ENCODE measurements around the gene LYSMD2. TPM values are rescaled to one million over a fixed set of nuclear protein-coding genes. Genes with fewer than 3 reads are reported as not detected.

Gene LYSMD2
- total RNA-seq, 1 experiment from 2014 or later = 13.1 TPM

DNA sequence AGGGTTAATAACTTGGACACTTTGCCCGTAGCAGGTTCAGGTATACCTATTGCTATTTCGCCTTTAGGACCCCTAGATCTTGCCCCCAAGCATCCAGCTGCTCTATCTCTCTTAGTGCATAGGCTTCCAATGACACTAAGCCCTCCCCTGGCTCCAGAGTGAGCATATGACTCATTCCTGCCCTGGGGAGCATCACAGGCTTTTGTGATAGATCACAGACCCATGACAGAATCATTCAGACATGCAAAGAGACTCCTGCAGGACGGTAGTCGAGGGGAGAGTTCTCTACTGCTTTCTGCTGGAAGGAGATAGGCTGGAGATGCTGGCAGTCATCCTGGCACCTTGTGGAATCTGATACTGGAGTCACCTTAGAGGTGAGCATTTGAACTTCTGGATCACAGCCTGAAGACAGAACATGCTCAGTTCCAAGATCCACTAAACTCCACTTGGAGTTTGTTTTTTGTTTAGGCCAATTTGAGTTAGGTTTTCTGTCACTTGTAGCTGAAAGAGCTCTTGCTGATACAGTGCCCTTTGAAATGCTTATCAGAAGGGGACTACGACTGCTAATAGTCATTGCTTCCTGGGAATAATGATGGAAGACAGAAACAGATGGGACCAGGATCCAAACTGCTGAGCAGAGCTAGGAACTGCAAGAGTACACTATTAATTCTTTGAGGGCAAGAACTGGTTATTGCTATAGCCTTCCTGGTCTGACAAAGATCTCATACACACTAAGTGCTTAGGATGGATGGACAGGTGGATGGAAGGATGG lies 11.0 kb downstream of the LYSMD2 start:
- peak; percentile 81 for DNase-seq (ENCODE audit: low read depth)
- in situ Hi-C loops (cut with HindIII; ENCODE audit: low pct_unique_long_range_greater_than_20kb, low sequenced_read_pairs) = no loop called here

DNA sequence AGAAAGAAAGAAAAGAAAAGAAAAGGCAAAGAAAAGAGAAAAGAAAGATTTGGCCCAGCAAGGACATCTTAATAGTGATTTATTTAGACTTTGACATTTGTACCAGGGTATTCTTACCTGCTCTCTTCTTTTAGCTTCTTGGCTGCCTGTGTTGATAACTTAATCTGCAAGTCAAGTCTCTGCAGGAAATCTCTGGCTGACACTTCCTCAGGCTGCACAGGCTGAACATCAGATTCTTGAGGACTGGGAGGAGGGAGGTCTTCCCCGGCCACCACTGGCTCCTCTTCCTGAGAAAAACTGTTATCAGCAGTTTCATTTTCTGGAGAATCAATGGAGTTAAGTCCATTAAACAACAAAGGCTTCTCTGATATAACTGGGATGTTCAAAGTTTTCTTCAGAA lies 12.8 kb downstream of the LYSMD2 start:
- in situ Hi-C loops (cut with HindIII; ENCODE audit: low pct_unique_long_range_greater_than_20kb, low sequenced_read_pairs) = no loop called here
- DNase-seq (ENCODE audit: low read depth) = no peak

- no peak for DNase-seq (ENCODE audit: low read depth)
- in situ Hi-C loops (cut with HindIII; ENCODE audit: low pct_unique_long_range_greater_than_20kb, low sequenced_read_pairs) = no loop called here
These were observed 13.3 kb downstream of the LYSMD2 start for GRCh38 chr15:51724199-51724598.

GRCh38 chr15:51721199-51721960 lies 16.1 kb downstream of the LYSMD2 start:
- in situ Hi-C loops (cut with HindIII; ENCODE audit: low pct_unique_long_range_greater_than_20kb, low sequenced_read_pairs) = no loop called here
- DNase-seq (ENCODE audit: low read depth) = no peak

- in situ Hi-C loops (cut with HindIII; ENCODE audit: low pct_unique_long_range_greater_than_20kb, low sequenced_read_pairs) = no loop called here
- DNase-seq (ENCODE audit: low read depth) = no peak
These were observed 17.1 kb downstream of the LYSMD2 start for GRCh38 chr15:51720201-51720995.

- in situ Hi-C loops (cut with HindIII; ENCODE audit: low pct_unique_long_range_greater_than_20kb, low sequenced_read_pairs) = no loop called here
- DNase-seq (ENCODE audit: low read depth) = no peak
These were observed 18.7 kb downstream of the LYSMD2 start for GRCh38 chr15:51718746-51719145.

- in situ Hi-C loops (cut with HindIII; ENCODE audit: low pct_unique_long_range_greater_than_20kb, low sequenced_read_pairs) = no loop called here
- no peak for DNase-seq (ENCODE audit: low read depth)
These were observed 19.2 kb downstream of the LYSMD2 start for GRCh38 chr15:51718219-51718618.

GRCh38 chr15:51714911-51715310 lies 22.5 kb downstream of the LYSMD2 start:
- in situ Hi-C loops (cut with HindIII; ENCODE audit: low pct_unique_long_range_greater_than_20kb, low sequenced_read_pairs) = no loop called here
- no peak for DNase-seq (ENCODE audit: low read depth)

- no peak for DNase-seq (ENCODE audit: low read depth)
- in situ Hi-C loops (cut with HindIII; ENCODE audit: low pct_unique_long_range_greater_than_20kb, low sequenced_read_pairs) = no loop called here
These were observed 23.3 kb downstream of the LYSMD2 start for GRCh38 chr15:51714162-51714561.

DNA sequence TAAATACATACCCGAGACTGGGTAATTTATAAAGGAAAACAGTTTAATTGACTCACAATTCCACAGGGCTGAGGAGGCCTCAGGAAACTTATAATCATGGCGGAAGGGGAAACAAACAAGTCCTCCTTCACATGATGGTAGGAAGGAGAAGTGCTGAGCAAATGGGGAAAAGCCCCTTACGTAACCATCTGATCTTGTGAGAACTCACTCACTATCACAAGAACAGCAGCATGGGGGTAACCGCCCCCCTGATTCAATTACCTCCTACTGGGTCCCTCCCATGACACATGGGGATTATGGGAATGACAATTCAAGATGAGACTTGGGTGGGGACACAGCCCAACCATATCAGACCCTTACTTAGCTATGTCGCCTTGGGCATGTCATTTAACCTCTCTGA lies 28.4 kb downstream of the LYSMD2 start:
- in situ Hi-C loops (cut with HindIII; ENCODE audit: low pct_unique_long_range_greater_than_20kb, low sequenced_read_pairs) = no loop called here
- no peak for DNase-seq (ENCODE audit: low read depth)

GRCh38 chr15:51708013-51708412 lies 29.4 kb downstream of the LYSMD2 start:
- in situ Hi-C loops (cut with HindIII; ENCODE audit: low pct_unique_long_range_greater_than_20kb, low sequenced_read_pairs) = no loop called here
- no peak for DNase-seq (ENCODE audit: low read depth)

DNA sequence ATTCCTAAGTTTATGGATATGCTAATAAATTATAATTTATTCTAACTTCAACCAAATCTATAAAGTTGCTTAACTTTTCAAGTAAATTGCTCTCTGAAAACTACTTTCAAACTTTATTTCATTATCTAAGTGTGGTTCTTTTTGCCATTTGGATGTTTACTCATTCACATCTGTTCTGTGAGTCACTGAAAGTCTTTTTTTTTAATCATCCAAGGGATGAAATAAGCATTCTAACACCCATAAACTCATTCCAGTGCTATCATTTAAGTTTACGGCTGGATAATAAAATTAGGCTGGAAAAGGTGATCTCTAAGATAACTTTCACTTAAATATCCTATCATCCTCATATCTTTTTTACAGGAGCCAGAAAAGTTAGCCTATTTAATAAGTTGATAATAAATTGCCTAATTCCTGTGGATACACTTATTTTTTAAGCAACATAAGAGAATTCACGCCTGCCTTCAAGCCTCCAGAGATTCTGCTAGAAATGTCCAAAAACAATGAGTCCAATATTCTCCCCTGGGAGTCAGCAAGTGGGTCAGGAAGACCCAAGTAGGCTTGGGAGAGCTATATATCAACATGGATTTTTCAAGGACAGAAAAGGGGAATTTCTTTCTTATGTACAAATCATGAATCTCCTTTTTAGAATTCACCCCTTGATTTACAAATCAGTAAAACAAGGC lies 30.4 kb downstream of the LYSMD2 start:
- in situ Hi-C loops (cut with HindIII; ENCODE audit: low pct_unique_long_range_greater_than_20kb, low sequenced_read_pairs) = no loop called here
- DNase-seq (ENCODE audit: low read depth) = no peak

DNA sequence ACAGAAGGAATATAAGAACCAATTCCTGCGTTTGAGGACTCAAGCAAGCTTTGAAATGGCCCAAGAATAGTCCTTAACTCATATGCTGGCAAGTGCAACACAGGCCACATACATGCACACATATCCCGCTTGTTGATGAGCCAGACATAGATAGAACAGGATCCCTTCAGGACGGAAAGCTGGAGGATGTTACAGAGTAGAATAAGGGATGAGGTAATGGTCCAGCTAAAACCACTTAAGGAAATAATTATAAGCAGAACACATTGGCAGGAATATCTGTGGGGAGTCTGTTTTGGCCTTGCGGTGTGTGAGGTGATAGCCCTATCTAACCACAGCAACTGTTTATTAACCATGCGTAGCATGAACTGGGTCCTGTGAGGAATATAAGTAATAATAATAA lies 31.2 kb downstream of the LYSMD2 start:
- no peak for DNase-seq (ENCODE audit: low read depth)
- in situ Hi-C loops (cut with HindIII; ENCODE audit: low pct_unique_long_range_greater_than_20kb, low sequenced_read_pairs) = no loop called here

GRCh38 chr15:51702710-51703109 lies 34.7 kb downstream of the LYSMD2 start:
- in situ Hi-C loops (cut with HindIII; ENCODE audit: low pct_unique_long_range_greater_than_20kb, low sequenced_read_pairs) = no loop called here
- no peak for DNase-seq (ENCODE audit: low read depth)

GRCh38 chr15:51699373-51699772 lies 38.1 kb downstream of the LYSMD2 start:
- no peak for DNase-seq (ENCODE audit: low read depth)
- in situ Hi-C loops (cut with HindIII; ENCODE audit: low pct_unique_long_range_greater_than_20kb, low sequenced_read_pairs) = no loop called here

- in situ Hi-C loops (cut with HindIII; ENCODE audit: low pct_unique_long_range_greater_than_20kb, low sequenced_read_pairs) = no loop called here
- no peak for DNase-seq (ENCODE audit: low read depth)
These were observed 40.3 kb downstream of the LYSMD2 start for GRCh38 chr15:51697163-51697562.

DNA sequence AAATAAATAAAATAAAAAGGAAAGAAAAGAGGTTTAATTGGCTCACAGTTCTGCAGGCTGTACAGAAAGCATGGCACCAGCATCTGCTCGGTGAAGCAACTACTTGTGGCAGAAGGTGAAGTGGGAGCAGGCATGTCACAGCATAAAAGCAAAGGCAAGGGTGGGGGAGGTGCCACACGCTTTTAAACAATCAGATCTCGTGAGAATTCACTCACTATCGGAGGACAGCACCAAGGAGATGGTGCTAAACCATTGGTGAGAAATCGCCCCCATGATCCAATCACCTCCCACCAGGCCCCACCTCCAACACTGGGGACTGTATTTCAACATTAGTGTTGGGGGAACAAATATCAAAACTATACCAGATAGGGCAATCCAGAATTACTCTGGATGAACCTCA lies 40.9 kb downstream of the LYSMD2 start:
- in situ Hi-C loops (cut with HindIII; ENCODE audit: low pct_unique_long_range_greater_than_20kb, low sequenced_read_pairs) = no loop called here
- DNase-seq (ENCODE audit: low read depth) = no peak

GRCh38 chr15:51692154-51692553 lies 45.3 kb downstream of the LYSMD2 start:
- in situ Hi-C loops (cut with HindIII; ENCODE audit: low pct_unique_long_range_greater_than_20kb, low sequenced_read_pairs) = no loop called here

More at GRCh38 chr15:51692154-51692553, 45.3 kb downstream of the LYSMD2 start:
- no peak for DNase-seq (ENCODE audit: low read depth)

Measured in Caki2 (cell line).